HG02763 (cell line): Measurements from ENCODE around the gene VIL1.

Source experiments
- ATAC-seq: cut with Tn5 transposase; IDR thresholded peaks from one replicate; pipeline ENCODE4 v1.9.1; 2021; ENCODE audit warnings: mild to moderate bottlenecking, moderate library complexity; ENCODE audit not compliant: unreplicated experiment

The VIL1 gene

DNA sequence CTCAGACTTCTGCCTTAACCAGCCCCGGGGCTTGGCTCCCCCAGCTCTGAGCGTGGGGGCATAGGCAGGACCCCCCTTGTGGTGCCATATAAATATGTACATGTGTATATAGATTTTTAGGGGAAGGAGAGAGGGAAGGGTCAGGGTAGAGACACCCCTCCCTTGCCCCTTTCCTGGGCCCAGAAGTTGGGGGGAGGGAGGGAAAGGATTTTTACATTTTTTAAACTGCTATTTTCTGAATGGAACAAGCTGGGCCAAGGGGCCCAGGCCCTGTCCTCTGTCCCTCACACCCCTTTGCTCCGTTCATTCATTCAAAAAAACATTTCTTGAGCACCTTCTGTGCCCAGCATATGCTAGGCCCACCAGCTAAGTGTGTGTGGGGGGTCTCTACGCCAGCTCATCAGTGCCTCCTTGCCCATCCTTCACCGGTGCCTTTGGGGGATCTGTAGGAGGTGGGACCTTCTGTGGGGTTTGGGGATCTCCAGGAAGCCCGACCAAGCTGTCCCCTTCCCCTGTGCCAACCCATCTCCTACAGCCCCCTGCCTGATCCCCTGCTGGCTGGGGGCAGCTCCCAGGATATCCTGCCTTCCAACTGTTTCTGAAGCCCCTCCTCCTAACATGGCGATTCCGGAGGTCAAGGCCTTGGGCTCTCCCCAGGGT, 13.7 kb upstream of the VIL1 start:
- ATAC-seq: no peak

DNA sequence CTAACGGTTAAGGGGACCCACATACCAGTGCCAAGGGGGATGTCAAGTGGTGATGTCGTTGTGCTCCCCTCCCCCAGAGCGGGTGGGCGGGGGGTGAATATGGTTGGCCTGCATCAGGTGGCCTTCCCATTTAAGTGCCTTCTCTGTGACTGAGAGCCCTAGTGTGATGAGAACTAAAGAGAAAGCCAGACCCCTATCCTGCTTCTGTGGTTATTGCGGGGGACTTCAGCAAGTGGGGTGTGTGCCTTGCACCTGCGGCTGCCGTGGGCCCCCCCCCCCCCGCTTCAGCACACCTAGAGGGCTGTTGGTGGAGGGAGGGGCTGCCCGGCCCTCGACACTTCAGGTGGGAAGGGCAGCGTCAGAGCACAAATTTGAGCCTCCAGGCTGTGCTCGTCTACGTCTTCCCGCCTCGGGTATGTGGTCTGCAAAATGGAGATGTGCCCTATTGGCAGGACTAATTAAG, 13.1 kb upstream of the VIL1 start:
- peak; percentile 6 for ATAC-seq

DNA sequence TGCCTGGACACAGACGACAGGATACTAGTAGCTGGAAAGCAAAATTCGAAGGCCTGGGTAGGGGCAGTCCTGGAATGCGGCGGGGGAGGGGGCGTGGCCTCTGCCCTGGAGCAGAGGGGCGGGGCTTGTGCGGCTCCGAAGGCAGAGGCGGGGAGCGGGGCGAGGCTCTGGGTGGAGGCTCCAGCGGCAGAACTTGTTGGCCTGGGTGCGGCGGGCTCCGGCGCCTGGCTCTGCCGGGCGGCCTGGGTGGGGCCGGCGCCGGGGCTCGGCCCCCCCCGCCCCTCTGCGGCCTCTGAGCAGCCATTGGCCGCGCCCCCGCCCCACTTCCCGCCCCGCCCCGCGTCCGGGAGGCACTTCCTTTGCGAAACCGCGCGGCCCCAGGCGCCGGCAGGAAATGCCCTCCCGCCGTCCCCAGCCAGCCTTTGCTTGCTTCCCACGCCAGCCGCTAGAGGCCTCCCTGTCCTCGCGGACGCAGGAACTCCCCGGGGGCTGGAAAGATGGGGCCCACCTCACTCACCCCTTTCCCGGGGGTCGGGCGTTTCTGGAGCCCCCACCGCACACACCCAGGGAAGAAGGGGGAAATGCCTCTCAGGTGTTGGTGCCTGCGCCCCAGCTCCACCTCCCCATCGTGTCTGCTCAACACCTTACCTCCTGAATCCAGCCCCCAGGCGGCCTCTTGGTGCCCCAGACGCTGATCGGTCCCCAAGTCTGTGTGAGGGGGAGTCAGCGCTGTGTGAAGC, 12.5 kb upstream of the VIL1 start:
- ATAC-seq: peak; percentile 84

DNA sequence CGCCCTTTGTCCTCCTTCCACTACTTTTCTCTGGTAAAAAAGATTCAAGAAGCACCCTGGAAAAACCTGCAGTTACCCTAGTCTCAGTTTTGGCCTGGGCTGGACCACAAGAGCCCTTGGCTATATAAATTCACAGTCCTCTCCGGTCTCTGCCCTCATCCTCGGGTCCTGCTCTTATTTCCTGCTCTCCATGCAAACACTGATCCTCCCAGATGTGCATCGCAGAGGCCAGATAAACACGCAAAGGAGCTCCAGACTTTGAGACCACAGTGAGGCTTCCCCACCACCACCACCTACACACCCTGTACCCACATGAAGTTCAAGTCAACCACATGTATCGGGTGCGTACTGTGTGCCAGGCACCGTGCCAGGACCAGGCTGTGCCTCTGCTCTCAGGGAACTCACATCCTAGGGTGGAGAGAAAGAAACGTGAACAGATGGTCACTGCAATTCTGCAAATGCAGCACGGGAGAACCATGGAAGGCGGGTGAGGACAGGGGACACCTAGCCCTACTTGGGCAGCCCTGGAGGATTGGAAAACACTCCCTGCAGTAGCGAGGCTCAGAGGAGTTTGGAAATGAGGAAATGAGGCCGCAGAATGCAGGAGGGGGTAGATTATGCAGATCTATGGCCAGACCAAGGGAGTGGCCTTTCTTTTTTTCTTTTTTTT, 11.8 kb upstream of the VIL1 start:
- no peak for ATAC-seq

DNA sequence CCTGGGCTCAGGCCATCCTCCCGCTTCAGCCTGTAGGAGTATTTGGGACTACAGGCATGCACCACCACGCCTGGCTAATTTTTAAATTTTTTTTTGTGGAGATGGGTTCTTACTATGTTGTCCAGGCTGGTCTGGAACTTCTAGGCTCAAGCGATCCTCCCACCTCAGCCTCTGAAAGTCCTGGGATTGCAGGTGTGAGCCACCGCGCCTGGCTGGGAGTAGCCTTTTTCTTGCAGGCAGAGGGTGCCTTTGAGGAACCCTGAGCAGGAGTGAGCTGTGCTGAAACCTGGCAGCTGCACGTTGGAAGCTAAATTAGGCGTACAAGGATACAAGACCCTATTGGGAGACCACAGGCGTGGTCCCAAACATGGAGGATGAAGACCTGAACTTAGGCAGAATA, 11.2 kb upstream of the VIL1 start:
- ATAC-seq: no peak

DNA sequence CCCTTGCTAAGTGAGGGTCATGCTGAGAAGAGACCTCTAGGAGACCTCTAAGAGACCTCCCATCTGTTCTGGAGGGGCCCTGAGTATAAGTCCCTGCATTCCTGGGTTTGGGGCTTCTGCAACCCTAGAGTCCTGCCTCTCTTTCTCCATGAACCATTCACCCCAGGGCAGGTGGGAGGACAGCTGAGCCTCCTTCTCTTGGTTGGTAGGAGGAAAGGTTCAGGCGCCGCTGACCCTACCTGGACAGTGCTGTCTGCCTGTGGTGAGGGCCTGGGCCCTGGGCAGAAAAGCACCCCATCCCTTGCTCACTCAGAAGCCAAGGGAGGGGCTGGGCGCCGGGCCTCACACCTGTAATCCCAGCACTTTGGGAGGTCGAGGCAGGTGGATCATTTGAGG, 604 bp upstream of the VIL1 start:
- no peak for ATAC-seq

DNA sequence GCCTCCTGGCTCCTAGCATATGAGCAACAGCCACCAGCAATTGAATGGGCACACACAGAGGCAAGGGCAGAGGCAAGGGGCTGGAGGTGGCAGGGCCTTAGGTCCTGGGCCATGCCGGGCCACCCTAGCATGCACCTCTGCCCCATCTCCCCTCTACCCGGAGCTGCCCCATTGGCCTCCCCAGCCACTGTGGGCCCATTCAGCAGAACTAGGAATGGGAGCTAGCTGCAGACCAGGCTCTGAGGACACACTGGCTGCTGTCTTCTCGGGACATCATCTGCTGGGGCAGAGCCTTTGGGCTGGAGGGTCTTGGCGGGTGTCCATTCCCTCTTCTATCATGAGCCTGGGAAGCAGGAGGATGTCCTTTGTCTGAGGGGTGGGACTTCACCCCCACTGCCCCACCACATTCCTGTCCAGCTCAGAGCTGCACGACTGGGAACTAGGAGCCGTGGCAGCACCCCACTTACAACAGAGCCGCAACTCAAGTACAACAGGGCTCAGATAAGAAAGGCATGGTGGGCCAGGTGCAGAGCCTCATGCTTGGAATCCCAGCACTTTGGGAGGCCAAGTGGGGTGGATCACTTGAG, 800 bp downstream of the VIL1 start:
- no peak for ATAC-seq

DNA sequence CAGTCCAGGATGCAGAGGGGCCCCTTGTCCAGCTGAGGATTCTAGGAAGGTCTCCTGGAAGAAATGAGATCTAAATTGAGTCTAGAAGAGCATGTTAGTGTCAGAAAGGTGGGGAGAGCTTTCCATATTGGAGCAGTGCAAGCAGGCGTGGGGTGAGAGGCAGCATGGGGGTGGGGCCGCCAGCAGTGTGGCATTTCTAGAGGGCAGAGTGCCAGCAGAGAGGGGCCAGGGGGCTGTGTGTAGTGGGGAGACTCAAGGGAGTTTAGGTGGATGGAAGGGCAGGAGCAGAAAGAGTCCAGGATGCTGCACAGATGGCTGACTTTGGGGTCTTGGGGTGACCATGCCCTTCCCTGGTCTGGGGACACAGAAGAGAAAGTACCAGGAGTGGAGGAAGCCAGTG, 2.1 kb downstream of the VIL1 start:
- no peak for ATAC-seq

DNA sequence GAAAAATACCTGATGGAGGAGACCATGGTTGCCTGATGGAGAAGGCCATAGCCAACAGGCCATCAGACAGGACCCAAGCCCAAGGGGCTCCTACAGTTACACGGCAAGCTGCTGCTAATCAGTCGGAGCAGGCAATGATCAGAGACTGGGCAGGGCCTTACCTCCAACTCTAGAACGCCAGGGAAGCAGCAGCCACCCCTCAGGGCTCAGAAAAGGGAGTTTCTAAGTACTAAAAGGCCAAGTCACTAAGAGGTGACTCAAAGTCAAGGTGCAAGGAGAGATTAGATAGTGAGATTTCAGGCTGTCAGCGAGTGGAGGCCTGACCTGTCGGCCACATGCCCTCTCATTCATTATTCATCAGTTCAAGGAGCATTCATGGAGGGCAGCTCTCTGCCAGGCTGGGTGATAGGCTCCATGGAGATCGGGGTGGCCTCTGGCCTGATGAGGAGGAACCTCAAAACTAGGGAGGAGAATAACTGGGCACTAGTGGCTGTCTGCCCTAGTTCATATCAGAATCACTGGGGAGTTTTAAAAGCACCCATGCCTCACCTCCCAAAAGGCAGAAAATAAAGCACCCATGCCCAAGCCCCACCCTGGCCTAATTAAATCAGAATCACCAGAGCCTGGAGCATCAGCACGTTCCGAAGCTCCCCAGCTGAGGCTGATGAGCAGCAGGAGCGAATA, 3.6 kb downstream of the VIL1 start:
- no peak for ATAC-seq

DNA sequence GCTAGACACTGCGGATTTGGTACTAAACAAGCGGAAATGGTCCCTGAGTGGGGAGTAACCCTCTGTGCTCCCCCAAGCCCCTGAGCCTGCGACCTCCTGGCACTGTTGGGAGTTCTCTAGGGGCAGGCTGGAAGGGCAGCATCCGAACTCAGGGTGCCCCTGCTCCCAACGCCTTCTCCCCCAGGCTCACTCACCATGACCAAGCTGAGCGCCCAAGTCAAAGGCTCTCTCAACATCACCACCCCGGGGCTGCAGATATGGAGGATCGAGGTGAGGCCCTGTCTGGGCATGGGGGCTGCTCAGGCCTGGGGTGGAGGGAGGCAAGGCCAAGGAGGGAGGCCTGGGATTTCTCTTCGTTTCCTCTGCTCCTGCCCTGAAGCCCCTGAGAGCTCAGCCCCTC, 4.7 kb downstream of the VIL1 start:
- no peak for ATAC-seq

DNA sequence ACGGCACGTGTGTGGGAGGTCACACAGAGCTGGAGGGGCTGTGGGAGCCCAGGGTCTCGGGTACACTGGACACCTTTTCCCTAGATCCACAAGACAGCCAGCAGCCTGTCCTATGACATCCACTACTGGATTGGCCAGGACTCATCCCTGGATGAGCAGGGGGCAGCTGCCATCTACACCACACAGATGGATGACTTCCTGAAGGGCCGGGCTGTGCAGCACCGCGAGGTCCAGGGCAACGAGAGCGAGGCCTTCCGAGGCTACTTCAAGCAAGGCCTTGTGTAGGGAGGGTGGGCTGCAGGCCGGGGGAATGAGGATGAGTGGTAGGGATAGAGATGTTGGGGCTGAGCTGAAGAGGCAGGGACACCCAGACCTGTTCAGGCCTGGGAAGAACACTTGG, 6.6 kb downstream of the VIL1 start:
- ATAC-seq: no peak

DNA sequence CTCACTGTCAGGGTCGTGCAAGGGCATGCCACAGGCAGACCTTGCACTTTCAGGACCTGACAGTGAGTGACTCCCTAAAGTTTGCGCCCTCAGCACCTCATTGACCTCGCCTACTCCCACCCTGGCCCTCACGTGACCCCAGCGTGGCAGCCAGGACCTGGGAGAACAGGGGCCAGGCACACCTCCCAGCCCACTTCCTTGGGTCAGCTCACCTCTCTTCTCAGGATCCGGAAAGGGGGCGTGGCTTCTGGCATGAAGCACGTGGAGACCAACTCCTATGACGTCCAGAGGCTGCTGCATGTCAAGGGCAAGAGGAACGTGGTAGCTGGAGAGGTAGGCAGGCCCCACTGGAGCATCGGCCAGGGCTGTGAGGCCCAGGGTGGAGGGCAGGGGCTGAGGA, 8.8 kb downstream of the VIL1 start:
- ATAC-seq: no peak

DNA sequence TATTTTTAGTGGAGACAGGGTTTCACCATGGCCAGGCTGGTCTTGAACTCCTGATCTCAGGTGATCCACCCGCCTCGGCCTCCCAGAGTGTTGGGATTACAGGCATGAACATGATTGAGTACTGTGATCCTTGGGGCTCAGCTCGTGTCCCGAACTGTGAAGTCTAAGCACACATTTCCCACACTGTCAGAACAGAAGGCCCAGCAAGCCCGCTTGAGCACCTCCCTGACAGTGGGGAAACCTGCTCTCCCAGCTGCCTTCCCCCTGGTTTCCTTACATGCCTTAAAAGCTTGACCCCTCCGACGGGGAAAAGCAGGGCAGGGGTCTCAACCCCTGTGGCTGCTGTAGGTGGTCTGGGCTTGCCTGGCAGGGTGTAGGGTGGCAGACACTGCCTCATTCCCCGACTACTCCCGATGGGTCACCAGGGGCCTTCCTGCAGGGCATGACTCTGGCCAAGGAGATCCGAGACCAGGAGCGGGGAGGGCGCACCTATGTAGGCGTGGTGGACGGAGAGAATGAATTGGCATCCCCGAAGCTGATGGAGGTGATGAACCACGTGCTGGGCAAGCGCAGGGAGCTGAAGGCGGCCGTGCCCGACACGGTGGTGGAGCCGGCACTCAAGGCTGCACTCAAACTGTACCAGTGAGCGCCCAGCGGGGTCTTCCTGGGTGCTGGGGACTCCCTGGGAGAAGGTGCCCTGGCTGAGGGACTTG, 10.1 kb downstream of the VIL1 start:
- ATAC-seq: no peak

DNA sequence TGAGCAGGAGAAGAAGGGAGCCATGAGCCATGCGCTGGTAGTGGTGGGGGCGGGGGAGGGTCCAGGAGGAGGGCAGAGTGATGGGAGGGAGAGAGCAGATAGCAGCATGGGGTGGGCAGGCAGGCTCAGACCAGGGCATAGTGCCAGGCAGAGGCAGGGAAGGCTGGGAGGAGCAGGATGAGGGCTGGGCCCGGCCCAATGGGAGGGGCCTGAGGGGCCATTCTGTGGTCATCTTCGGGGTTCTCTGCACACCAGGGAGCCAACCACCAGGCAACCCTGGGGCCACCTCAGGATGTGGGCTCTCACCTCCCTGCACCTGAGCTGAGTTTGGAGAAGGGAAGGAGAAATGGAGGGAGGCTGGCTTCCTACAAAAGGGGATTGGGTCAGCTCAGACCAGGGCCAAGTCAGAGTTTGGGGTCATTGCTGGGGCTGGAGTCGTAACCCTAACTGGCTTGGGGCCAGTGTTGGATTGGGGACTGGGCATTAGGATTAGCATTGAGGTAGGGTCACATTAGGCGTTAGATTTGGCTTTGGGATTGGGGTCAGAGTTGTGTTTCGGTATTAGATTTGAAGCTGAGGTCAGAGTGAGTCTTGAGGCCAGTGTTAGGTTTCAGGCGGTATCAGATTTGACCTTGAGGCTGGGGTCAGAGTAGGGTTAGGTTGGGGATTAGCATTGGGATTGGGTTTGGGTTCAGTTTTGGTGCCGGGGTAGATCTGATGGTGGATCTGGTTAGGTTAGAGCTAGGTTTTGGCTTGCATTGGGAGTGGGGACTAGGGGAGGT, 11.2 kb downstream of the VIL1 start:
- no peak for ATAC-seq

DNA sequence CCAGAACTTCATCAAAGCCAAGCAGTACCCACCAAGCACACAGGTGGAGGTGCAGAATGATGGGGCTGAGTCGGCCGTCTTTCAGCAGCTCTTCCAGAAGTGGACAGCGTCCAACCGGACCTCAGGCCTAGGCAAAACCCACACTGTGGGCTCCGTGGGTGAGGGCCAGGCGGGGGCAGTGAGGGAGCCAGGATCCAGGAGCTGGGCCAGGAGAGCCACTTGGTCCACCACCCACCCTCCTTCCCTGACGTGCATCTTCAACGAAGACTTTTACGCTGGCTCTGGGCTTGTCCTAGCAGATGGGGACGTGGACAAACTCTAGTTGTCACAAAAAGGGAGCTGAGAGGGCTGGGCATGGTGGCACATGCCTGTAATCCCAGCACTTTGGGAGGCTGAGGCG, 11.8 kb downstream of the VIL1 start:
- ATAC-seq: no peak

DNA sequence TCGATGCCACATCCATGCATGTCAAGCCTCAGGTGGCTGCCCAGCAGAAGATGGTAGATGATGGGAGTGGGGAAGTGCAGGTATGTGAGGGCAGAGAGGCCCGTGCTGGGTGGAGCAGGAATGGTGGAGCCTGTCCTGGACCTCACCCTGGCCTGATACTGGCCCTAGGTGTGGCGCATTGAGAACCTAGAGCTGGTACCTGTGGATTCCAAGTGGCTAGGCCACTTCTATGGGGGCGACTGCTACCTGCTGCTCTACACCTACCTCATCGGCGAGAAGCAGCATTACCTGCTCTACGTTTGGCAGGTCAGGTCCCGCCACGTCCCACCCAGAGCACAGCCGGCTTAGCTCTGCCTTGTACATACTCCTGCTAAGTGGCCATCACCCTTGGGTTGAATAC, 13.0 kb downstream of the VIL1 start:
- ATAC-seq: no peak

DNA sequence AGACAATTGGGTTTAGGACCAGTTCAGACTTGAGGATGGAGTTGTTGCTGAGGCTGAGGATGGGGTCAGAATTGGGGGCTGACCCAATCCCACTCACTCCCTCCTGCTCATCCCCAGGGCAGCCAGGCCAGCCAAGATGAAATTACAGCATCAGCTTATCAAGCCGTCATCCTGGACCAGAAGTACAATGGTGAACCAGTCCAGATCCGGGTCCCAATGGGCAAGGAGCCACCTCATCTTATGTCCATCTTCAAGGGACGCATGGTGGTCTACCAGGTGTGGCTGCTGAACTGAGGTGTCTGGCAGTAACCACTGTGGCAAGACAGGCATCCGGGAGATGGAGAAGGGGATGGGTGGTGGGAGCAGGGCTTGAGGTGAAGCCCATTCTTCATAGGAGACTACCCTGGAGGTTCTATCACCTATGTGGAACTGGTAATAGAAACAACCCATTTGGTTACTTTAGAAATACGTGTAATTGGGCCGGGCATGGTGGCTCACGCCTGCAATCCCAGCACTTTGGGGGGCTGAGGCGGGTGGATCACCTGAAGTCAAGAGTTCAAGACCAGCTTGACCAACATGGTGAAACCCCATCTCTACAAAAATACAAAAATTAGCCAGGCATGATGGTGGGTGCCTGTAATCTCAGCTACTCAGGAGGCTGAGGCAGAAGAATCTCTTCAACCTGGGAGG, 13.9 kb downstream of the VIL1 start:
- ATAC-seq: no peak

DNA sequence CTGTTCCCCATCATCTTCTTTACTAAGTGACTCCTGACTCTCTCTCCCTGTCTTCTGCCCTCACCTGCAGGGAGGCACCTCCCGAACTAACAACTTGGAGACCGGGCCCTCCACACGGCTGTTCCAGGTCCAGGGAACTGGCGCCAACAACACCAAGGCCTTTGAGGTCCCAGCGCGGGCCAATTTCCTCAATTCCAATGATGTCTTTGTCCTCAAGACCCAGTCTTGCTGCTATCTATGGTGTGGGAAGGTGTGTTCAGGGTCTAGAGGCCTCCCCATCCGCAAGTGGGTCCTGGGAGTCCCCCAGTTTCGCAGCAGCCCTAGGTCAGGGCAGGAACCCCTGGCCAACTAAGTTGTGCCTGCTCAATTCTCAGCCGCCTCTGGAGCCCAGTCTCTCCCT, 15.5 kb downstream of the VIL1 start:
- no peak for ATAC-seq
